ENCODE results near the gene SLIT1. TPM values are rescaled to one million over a fixed set of nuclear protein-coding genes. Genes with fewer than 3 reads are reported as not detected.

SLIT1 gene
- 0.46 and 0.47 TPM in 2 replicates for total RNA-seq

GRCh38 chr10:97185326-97186058 lies at the start of gene SLIT1:
SLIT1 (minus strand) TSS chr10:97185959; CDS start chr10:97185674, 285 bp downstream.
- intact Hi-C loops (cut with micrococcal nuclease): no loop called here

DNA sequence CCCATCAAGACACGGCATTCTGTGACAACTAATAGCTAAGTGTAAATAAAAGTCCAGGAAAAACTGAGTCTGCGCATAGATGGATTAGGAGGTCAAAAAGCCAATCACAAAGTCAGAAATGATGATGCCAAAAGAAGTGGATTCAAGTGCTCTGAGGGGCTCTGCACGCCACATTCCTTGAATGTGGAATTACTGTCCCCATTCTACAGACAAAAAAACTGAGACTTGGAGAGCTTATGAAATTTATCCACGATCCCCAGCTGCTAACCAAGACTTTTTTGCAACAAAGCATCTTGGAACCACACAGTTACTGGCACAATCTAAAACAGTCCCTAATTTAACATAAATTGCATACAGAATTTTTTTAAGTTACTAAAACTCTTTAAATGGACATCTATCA lies 49.6 kb upstream of the SLIT1 start:
- intact Hi-C loops (cut with micrococcal nuclease): no loop called here

- intact Hi-C loops (cut with micrococcal nuclease): loop anchor here (1.0 kb wide), 2 partner anchors 161 to 197 kb away; no protein-coding TSS in a partner anchor
Observed at GRCh38 chr10:97234400-97234799, 48.6 kb upstream of the SLIT1 start.

DNA sequence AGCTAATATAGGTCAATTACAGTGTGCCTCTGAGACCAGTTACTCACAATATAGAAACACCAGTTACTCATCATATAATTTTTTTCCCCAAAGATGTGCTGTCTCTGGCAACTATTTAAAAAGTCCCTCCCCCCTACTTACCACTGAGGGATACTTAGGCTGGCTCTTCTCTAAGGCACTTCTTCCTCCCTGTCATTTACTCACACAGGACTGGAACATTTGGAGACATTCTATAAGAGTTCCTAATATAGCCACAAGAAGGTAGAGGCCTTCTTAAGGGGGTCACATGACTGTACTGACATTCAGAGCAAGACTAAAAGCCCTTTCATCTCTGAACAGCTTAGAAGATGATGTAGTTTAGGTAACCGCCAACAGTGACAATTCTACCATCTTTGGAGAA lies 44.4 kb upstream of the SLIT1 start:
- intact Hi-C loops (cut with micrococcal nuclease): no loop called here

- intact Hi-C loops (cut with micrococcal nuclease): no loop called here
Observed at GRCh38 chr10:97229322-97230015, 43.7 kb upstream of the SLIT1 start.

DNA sequence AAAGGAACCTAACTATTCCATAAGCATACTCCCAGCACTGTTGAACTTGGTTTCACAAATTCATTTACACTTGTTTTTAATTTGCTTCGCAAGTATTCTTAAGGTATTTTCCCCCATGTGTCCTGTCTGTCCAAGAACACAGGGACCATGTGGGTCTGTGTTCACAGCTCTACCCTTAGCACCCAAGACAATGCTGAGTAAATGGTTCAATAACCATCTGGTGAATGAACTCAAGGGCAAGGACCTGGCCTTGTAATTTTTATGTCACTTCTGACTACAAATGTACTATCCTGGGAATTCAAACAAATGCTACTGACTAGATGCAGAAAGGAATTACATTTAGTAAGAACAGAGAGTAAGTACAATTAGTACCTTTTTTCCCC lies 43.0 kb upstream of the SLIT1 start:
- intact Hi-C loops (cut with micrococcal nuclease): no loop called here

DNA sequence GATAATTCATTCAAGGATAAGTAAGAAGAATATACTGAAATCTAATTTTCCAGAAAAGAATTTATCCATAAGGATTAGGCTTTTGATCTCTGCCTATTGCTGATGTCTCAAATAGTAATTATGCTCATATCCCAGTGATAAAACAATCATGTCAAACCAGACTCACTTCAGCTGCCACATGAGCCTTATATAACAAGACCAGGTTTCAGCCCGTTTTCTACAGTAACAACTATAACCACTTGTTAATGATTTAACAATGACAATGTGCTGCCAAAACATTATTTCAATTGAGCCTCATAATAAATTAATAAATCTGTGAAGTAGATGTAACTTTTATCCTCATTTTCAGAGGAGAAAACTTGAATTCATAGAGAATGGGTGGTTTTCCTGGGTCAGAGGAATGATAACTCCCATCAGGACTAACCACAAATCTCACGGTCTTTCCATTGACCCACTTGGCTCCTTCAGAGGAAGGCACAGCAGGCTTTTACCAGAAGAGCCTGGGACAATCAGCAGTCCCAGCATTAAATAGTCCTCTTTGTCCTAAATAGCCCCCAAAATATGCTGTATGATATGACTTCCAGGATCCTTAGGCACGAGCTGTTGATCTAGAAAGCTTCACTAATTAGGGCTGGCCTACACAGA lies 42.5 kb upstream of the SLIT1 start:
- intact Hi-C loops (cut with micrococcal nuclease): no loop called here

DNA sequence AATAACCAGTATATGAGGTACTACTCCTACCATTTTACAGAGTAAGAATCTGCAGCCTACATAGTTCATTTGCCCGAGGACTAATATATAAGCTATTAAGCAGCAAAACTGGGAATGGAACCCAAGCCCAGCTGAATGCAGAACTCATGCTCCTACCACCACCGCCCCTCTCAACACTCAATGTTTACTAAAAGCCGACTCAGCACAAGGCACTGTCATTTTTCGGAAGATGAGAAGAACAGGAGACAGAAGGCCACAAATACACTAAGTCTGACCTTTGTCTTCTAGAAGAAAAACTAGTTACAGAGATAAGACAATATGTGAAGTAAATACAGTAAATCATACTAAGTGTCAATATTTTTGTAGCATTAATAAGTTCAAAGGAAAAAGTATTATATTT lies 40.6 kb upstream of the SLIT1 start:
- intact Hi-C loops (cut with micrococcal nuclease): no loop called here

- intact Hi-C loops (cut with micrococcal nuclease): no loop called here
Observed at GRCh38 chr10:97224483-97225435, 39.0 kb upstream of the SLIT1 start.

DNA sequence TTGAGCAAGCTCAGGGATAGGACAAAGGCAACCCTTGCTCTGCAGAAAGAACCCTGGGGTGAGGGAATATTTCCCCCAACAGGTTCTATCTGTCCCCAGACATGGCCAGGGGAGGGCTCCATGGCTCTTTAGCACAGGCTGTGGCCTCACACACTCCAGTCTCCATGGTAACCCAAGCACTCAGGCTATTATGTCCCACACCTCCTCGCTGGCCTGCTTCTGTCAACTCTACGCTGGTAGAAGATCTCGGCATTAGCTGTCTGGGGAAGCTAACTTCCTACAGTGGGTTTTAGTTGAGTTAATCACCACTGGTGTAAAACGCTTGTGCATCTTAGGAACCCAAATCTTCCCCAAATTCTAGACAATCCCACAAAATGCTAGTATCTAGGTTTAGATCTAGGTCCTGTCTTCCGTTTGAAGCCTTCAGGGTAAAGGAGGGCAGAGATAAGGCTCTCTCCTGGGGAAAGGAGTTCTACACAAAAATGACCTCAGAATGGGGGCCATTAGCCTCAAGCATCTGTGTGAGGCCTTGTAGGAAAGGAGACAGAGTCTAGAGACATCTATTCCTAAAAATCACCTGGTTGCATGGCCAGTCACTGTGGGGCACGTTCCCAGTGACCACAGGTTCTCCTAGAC lies 36.7 kb upstream of the SLIT1 start:
- intact Hi-C loops (cut with micrococcal nuclease): no loop called here

DNA sequence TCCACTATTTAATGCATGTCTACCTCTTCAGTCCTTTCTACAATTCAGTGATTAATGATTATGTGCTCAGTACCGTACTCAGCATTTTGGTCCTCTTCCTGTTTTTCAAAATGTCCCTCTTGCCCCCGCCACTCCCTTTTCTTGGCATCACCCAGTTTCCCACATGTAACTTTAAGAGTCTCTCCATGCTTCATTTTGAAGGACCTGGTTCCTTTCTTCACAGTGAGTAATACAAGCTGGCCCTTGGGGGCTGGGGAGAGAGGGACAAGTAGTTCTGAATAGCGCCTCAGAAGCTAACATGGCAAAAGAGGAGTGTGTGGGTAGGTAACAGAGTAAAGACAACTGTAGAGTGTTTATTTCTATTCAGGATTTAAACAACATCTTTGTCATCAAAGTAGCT lies 34.6 kb upstream of the SLIT1 start:
- intact Hi-C loops (cut with micrococcal nuclease): no loop called here

DNA sequence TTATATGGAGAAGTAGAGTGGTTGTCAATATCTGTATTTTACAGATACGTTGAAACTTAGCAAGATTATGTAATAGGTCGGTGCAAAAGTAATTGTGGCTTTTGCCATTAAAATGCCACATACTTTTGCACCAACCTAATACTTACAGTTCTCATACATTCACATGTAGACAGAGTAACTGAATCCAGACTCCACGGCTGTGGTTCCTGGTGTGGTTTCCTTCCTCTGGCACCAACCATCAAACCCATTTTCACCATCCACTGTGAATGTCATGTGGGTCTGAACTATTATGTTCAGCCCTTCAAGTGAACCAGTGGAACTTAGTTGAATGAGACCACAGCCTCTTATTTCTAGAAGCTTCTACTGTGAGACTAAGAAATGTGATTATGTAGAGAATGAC lies 31.5 kb upstream of the SLIT1 start:
- intact Hi-C loops (cut with micrococcal nuclease): no loop called here

GRCh38 chr10:97215619-97216260 lies 30.0 kb upstream of the SLIT1 start:
- intact Hi-C loops (cut with micrococcal nuclease): no loop called here

DNA sequence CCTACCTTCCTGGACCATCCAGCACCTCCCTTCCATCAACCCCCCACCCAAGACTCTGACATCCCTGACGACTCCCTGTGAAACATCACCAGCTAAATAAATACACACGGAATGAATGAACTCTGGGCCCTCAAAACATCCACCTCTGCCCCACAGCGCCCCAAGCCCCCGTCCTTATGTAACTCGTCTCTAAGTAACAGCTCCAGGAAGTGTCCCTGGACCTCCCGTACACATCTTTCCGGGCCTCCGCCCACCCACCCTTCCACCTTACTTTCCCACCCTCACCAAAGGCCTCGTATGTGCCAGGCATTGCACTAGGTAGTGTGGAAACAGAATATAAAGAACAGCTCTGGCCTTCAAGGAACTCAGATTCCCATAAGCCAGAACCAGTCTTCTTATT lies 27.7 kb upstream of the SLIT1 start:
- intact Hi-C loops (cut with micrococcal nuclease): no loop called here

- intact Hi-C loops (cut with micrococcal nuclease): loop anchor here (2.0 kb wide), 1 partner anchor 130 kb away; no protein-coding TSS in a partner anchor
Observed at GRCh38 chr10:97211229-97211628, 25.5 kb upstream of the SLIT1 start.

- intact Hi-C loops (cut with micrococcal nuclease): loop anchor here (1.0 to 2.0 kb wide), 5 partner anchors 14 to 814 kb away; no protein-coding TSS in a partner anchor
Observed at GRCh38 chr10:97210543-97210960, 24.8 kb upstream of the SLIT1 start.

DNA sequence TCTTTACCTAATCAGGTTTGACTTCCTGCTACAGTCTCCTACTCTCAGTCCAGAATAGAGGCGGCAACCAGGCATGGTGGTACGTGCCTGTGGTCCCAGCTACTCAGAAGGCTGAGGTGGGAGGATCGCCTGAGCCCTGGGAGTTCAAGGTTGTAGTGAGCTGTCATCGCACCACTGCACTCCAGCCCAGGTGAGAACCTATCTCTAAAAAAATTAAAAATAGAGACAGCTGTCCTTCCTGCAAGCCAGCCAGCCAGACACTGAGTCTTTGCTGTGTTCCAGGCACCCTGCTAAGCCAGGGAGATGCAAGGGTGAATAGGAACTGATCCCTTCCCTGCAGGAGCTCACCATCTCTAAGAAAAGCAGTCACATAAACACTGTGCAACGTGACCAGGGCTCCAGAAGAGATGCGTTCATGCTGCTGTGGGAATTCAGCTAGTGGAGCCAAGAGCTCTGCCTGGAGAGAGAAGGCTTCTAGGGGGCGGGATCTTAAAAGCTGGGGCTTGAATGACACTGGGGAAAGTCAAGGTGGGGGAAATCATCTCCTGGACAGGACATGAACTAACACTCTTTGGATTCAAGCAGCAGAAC lies 22.1 kb upstream of the SLIT1 start:
- intact Hi-C loops (cut with micrococcal nuclease): no loop called here

- intact Hi-C loops (cut with micrococcal nuclease): no loop called here
Observed at GRCh38 chr10:97207131-97207530, 21.4 kb upstream of the SLIT1 start.

DNA sequence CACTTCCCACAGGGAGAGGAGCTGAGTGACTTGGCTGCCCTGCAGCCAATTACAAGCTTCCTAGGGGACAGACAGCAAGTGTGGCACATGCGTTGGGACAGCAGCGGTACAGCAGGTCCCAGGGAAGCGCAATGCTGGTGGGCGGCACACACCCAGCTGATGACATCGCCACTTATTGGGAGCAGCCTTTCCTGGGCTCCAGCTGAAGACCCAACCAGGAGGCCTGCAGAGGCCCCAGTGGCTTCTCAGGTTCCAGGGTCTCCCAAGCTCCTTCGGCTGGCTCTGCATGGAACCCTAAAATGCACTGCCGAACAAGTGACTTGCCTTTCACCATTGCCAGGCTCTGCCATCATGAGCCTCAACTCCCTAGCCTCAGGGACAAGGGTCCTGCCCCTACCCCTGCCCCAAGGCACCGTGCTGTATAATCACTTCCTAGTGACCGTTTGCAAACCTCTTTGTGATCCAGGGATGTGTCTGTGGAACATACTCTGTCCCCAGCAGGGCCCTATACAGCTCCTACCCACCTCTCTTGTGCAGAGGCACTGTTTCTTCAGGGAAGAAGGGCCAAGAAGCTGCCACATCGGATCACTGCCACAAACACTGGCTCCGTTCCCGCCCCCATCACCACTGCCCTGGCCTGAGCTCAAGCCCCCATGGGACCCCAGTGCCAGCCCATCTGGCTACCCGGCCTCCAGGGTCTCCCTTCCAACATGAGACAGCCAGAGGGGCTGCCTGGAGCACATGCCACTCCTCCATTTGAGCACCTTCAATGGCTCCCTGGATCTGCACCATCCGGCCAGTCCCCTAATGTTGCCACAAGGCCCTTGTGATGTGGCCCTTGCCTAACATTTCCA lies 19.3 kb upstream of the SLIT1 start:
- intact Hi-C loops (cut with micrococcal nuclease): no loop called here
